HG02642 (cell line): ENCODE results near the gene AMBRA1.

Experiments
- ATAC-seq: cut with Tn5 transposase; IDR thresholded peaks from one replicate; pipeline ENCODE4 v1.9.1; 2021; ENCODE audit warnings: mild to moderate bottlenecking; ENCODE audit not compliant: unreplicated experiment, poor library complexity

The AMBRA1 gene

DNA sequence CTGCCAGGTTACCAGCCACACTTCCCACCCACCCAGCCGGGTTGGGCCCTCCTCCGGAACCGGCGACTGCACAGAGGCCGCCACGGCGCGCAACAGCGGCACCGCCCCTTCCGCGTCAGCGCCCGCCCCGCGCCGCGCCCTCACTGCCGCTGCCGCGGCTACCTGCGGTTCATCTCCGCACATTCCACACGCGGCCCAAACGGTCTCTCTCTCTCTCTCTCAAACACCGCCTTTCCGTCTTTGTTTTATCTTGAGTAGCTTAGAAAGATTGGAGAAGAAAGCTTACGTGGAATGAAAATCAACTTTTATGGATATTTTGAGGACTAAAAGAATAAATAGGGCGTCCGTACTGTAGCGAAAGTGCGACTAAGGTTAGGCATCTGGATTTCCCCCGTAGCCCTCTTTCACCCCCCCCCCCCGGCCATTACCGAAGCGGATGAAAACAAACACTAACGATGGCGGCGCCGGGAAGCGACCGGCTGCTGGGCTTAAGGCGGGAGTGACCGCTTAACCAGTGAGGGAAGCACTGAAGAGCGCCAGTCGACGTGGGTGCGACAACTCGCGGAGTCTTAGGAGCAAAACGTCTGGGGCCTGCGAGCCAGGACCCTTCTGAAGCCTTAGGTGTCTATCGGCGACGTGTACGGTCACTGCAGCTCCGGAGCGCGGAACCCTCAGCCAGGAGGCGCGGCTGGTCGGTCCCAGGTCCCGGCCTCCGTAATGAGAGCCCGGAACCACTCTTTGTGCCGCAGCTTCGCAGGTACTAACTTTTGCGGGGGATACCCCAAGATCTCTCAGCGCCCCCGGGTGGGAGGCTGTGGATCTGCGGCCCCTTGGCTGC is 23.5 kb upstream of the AMBRA1 start, which contains the start of the genes ATG13 and HARBI1:
ATG13 (plus strand) TSS at position 420 of the 838 bp plus-strand sequence. CDS start 26,739 bp downstream, outside the sequence.
HARBI1 (minus strand) TSS at position 94 of the 838 bp plus-strand sequence. CDS start 990 bp downstream, outside the sequence.
- ATAC-seq: peak; percentile 96

DNA sequence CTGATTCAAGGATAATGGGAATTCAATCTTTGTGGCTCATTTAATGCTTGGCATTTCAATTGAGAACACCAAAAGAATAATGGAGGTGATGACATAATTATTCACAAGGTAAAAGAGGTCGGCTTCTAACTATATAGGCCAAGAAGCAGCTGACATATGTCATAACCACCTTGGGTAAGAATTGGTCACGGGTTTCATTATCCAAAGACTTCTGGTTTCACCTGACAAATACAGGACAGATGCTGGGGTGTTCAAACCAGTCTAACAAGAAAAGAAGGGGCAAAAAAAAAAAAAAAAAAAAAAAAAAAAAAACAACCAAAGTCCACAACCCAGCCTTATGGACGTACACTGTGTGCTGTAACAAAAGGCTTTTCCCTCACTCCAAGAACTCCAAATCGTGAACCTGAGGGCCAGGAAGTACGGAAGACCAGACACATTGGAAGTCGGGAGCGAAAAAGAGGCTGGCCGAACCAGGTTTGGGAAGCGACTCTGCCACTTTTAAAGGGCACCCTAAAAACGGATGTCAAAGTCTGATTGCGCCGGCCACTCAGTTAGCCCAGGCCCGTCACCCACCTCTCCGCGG is 22.8 kb upstream of the AMBRA1 start:
- no peak for ATAC-seq

DNA sequence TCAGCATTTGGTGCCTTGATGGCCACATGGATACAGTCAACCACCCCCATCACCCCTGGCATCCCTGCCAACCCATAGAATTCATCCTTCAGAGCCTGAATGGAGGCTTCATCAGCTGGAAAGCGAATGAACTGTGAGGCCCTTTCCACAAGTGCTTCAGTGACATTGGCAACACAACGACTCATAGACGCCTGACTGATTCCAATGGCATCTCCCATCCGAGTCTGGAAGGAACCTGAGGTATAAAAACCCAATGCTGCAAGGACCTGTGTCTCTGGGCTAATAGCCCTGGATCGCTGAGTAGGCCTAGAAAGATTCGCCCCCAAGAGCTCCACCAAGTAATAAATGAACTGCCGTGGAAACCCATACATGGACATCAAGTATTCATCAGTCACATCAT is 21.9 kb upstream of the AMBRA1 start:
- ATAC-seq: no peak

DNA sequence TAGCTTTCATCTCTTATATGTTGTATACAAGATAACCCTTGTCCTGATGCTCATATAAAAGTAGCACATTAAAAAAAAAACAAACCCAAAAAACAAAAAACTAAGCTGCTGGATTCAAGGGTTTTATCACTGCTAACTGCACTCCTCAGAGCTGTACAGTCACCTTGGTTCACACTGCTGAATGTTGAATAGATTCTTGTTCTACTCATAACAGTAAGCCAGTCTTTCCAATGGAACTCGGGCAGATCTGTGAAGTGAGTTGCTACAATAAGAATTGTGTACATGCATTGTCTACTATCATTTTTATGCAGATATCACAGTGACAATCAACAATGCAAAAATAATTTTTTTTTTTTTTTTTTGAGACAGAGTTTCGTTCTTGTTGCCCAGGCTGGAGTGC is 18.5 kb upstream of the AMBRA1 start:
- no peak for ATAC-seq

DNA sequence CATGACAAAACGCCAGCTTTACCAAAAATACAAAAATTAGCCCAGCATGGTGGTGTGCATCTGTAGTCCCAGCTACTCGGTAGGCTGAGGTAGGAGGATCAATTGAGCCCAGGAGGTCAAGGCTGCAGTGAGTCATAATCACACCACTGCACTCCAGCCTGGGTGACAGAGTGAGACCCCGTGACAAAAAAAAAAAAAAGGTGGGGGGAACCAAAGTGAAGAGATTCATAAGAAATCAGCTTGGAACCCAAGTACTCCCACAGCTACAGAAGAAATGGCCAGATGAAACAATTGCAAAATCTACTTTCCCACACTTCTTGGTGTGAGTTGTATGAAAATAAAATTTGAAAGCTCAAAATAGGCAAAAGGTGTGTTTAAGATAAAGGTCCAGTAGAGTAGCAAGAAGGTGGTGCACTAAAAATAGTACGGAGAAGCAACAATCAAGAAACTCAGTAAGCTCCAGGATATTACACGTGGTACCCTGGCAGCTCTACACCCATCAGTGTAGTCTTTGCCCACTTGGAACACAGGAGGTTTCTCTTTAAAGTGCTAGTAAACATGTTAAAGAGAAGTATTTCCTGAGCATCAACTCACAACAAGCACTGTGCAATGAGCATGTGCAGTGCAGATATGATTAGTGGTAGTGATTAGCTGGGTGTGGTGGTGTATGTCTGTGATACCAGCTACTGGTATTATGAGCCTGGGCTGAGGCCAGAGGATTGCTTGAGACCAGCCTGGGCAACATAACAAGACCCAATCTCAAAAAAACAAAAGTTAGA is 17.9 kb upstream of the AMBRA1 start:
- ATAC-seq: no peak

DNA sequence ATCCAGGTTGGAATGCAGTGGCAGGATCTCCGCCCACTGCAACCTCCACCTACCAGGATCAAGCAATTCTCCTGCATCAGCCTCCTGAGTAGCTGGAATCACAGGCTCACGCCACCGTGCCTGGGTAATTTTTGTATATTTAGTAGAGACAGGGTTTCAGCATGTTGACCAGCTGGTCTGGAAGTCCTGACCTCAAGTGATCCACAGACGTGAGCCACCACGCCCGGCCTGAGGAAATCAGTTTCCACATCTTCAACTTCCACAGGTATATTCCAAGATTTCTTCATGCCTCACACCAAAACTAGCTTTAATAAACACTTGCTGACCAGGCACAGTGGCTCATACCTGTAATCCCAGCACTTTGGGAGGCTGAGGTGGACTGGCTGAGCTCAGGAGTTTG is 15.6 kb upstream of the AMBRA1 start:
- no peak for ATAC-seq

DNA sequence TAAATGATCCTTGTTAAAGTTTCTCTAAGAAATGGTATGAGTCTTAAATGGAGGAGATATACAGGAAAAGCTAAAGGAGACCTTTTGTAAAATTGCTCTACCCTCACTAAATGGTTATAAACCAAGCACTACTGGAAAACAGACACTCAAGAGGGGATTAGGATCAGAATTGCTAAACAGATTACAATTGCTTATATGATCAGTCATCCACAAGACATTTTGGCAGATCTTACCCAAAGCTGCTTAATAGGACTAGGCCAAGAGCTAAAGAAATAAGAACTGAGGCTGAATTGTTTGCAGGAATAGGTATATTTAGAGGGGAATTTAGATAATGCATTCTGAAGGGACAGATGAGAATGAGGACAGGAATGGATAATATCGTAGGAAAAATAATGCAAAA is 13.7 kb upstream of the AMBRA1 start:
- no peak for ATAC-seq

DNA sequence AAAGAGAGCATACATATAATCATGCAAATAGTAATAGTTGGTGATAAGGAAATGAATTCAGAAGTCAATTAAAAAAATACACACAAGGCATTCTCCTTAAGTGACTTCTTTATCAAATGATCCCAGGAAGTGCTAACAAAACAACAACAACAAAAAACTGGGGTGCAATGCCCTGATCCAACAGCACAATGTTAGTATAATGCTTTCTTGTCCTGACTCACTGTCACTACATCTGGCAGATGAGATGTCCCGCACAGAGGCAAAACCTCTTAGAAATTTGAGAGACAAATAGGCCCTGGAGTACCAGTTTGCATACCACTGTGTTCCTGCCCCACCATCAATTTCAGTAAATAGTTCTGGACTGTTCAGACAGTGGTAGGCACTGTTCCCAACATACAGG is 11.0 kb upstream of the AMBRA1 start:
- no peak for ATAC-seq

DNA sequence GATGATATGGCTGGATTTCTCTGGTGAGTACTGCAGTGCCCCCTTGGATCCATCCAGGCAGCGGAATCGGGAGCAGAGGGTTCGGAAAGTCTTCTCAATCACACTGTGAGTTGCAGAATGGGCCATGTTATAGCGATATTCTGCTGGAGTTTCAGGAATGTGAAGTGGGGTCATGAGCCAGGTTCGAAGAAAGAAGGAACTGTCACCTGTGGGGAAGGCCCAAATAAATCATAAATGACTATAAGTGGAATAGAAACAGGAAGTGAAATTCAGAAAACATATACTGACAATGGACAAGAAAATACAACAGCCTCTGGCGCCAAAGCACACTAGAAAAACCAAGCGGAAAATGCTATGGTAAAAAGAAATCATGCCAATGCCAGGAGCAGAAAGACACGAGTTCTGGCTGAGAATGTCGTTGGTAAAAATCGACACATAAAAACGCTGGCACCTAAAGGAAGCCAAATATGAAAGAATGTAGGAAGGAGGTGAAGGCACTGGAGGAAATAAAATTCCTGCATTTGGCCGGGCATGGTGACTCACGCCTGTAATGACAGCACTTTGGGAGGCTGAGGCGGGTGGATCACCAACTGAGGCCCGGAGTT is 10.0 kb upstream of the AMBRA1 start:
- ATAC-seq: no peak

DNA sequence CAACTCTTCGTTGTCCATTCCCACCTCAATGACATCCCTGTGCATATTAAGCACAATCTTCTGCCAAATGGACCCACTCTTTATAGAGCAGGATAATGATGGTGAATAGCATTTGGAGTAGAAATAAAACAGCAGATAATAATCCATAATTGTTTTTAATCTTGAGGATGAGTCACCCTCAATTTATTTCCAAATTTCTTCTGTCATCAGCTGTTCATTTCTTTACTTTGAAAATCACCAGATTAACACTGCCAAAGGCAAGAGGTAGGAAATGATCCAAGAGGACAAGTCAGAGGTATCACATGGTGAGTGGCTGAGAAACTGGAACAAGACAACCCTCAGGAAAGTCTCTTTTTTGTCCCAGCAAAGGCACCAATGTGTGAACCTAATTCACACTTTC is 7.3 kb upstream of the AMBRA1 start:
- no peak for ATAC-seq

DNA sequence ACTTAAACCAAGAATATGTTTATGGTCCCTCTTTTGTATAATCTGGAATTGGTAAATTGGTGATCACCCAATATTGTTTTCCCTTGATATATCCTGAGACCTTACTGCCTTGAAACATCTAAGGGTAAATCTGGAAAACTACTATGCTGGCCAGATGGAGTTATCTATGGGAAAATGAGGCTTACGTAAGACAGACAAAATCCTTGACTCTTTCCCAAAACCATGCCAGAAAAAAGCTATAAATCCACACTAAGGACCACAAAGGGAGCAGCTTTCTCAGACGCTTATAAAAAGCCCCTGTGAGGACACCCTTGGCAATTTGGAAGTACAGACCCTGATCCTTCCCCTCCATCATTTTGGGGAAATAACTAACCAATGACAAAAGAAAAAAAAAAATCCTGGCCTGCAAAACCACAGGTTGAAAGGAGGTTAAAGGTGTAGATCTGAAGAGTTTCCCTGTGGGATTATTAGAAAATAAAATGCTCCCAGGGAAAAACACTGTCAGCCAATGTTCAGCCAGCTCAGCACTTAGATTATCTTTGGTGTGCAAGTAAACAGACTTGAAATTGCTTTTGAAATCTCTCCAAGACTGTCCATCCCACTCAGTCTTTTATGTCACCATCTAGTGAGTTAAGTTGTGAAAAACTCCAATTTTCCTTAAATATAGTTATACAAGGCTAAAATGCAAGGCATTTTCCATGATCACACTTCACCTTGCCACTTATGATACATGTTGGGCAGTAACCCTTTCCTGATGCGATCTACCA is 6.6 kb upstream of the AMBRA1 start:
- no peak for ATAC-seq

DNA sequence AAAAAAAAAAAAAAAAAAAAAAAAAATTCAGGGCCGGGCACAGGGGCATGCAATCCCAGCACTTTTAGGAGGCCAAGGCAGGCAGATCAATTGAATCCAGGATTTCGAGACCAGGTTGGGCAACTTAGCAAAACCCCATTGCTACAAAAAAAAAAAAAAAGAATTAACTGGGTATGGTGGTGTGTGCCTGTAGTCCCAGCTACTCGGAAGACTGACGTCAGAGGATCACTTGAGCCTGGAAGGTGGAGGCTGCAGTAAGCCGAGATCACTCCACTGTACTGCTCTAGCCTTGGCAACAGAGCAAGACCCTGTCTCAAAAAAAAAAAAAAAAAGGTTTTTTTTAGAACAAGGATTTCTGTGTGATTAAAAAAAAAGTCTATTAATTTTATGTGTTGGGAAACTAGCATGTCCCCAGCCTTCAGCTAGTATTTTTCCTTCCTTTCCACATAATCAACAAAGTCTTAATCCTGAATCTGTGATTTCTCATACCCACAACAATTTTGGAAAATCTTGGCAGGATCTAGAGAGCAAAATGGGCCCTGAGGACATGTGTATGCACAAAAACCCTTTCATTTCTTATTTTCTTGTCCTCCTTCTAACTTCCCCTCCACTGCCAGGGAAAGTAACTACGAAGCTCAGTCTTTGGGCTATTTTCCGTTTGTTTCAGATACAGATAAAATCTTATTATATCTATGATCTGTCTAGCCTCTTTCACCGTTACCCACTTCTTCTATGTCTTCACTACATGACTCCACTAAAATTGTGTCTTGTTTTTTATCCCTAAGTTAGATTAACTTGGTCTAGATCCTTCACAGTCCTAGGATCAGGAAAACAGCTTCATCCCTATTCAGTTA is 5.7 kb upstream of the AMBRA1 start:
- ATAC-seq: no peak

DNA sequence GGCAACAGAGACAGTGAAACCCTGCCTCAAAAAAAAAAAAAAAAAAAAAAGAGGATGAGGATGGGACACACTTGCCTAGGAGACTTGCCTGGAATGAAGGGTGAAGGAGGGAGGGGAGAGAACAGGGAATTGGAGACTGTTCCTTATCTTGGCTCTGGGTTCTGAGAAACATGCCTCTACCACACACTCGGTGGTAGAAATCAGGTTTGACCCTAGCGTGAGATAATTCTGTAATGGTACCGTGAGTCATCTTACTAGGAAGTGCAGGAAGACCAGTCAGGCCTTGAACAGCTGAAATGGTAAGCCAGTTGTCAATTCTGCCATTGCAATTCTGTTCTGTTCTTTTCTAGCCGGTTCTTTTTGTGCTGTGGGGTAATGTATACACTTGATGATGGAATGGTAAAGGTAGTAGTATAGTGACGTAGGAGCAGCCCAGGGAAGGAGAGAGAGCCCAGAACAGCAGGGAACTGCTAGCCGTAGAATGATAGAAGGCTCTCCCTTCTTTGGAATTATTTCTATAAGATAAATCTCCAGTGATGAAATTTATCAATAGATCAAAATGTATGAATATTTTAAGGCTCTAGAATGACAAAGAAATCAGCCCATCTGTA is 3.9 kb upstream of the AMBRA1 start:
- ATAC-seq: no peak

DNA sequence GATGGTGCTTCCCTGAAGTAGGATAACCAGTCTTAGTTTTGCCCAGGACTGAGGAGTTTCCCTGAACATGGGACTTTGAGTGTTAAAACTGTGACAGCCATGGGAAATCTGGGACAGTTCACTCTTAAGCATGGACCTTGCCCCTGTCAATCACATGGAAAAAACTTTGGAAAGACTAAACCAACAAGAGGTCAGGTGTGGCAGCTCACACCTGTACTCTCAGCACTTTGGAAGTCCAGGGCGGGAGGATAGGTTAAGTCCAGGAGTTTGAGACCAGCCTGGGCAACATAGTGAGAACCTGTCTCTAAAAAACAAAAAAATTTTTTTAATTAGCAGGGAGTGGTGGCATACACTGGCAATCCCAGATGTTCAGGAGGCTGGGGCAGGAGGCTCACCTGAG is 3.3 kb upstream of the AMBRA1 start:
- no peak for ATAC-seq

DNA sequence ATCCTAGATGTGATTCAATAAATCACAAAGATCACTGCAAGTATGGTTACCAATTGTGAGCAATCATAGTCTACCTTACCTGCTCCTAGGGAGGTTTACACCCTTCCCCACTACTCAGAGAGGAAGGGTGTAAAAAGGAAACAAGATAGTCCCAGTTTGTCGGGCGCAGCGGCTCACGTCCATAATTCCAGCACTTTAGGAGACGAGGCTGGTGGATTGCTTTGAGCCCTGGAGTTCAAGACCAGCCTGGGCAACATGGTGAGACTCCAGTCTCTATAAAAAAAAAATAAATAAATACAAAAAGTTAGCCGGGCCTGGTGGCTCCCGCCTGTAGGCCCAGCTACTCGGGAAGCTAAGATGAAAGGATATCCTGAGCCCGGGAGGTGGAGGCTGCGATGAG is 962 bp upstream of the AMBRA1 start:
- ATAC-seq: no peak

DNA sequence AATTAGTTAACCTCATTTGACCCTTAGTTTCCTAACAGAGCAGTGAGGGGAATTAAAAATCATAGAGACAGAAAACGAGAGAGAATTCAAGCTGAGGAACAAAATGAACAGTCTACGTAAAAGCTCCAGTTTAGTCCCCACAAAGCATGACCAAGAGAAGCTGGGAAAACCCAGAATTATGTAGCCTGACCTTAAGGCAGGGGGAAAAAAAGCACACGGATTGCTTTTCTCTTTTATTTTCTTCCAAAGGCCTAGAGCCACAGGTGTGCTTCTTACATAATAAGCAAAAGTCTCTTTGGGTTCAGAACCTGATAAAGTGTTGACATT is 514 bp upstream of the AMBRA1 start:
- no peak for ATAC-seq

DNA sequence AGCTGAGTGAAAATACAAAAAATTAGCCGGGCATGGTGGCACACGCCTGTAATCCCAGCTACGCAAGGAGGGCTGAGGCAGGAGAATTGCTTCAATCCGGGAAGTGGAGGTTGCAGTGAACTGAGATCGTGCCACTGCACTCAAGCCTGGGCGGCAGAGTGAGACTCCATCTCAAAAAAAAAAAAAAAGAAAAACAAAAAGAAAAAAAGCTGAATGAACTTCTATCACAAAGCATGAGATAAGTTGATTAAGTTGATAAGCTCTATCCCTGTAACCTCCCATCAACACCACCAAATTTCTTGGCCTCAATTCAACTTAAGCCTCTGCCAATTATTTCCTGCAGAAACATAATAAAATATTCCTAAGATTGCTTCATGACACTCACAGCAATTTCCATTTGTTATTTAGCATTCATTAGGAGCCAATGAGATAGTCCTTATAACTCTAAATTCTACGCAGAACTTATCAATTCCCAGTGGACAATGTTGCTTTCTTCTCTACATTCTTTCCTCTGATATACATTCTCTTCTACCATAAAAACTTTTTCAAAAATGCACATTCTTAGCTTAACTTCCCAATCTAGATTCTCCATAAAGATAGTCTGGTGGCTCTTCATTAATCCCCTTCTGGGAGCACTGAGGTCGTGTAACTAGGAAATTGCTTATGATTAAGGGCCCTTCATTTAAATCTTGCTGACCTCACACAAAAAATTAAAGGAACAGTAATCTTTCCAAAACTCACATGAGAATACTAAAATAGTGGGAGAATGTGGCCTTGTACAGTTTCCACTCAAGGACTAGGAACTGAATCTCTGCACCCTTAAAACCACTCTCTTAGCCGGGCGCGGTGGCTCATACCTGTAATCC is 2.9 kb downstream of the AMBRA1 start:
- no peak for ATAC-seq

DNA sequence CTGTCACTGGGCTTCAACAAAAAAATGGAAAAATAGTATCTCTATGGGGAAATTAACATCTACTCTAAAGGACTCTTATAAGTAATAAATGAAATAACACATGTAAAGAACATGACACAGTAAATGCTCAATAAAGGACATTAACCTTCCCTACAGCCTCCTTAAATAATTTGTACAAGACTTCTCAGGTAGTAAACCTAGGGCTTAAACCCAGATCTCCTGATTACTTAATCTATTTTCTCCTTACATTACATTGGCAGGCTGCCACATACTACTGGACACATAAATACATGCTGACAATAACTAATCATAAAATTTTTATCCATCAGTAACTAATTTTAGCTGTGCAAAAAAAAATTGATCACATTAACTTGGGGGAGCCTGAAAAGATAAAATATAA is 4.9 kb downstream of the AMBRA1 start:
- ATAC-seq: no peak
